OCI-LY7 (cell line): ENCODE results near the gene SPATA12. TPM values are rescaled to one million over a fixed set of nuclear protein-coding genes. Genes with fewer than 3 reads are reported as not detected.

ENCODE experiments used
- BruUV-seq: library from RNA; stranded (reverse); fragments of 400-500 nt; replicated peaks from 2 replicates; lab custom pipeline; 2021; lab: Mats Ljungman, UMichigan
- CTCF ChIA-PET: fragments of 300-600 bp; sonication (Branson Sonifier 250); formaldehyde crosslinking; loops from one replicate; lab custom pipeline; 2022; ENCODE audit warnings: antibody characterized with exemption; ENCODE audit not compliant: unreplicated experiment; lab: Charles Lee
- POLR2A ChIA-PET: fragments of 300-600 bp; sonication (Branson Sonifier 250); formaldehyde crosslinking; loops from one replicate; lab custom pipeline; 2022; ENCODE audit warnings: antibody characterized with exemption; lab: Charles Lee
- DNase-seq: peaks from one replicate; pipeline ENCODE4 v3.0.0-alpha.2; 2015; ENCODE audit warnings: low spot score
- H2AFZ ChIP-seq: fragments of 200-600 bp; sonication (generic), shearing (Covaris generic); 2 replicates; pipeline ENCODE4 v1.6.1; 2014; ENCODE audit warnings: mild to moderate bottlenecking, antibody characterized with exemption, low read length, moderate library complexity
- H3K27ac ChIP-seq: fragments of 200-600 bp; sonication (generic); 2 replicates; pipeline ENCODE4 v1.5.1; 2014; ENCODE audit warnings: mixed run types, low read depth, mild to moderate bottlenecking, moderate library complexity, low read length, inconsistent platforms; ENCODE audit not compliant: poor library complexity, severe bottlenecking
- H3K36me3 ChIP-seq: fragments of 200-600 bp; sonication (generic); 2 replicates; pipeline ENCODE4 v1.6.1; 2014; ENCODE audit warnings: mild to moderate bottlenecking, antibody characterized with exemption, low read length, moderate library complexity, mixed read lengths; ENCODE audit not compliant: insufficient read depth
- H3K4me1 ChIP-seq: fragments of 200-600 bp; sonication (generic); 2 replicates; pipeline ENCODE4 v1.5.1; 2014; ENCODE audit warnings: mild to moderate bottlenecking, low read length; ENCODE audit not compliant: insufficient read depth, poor library complexity, severe bottlenecking
- H3K4me2 ChIP-seq: fragments of 200-600 bp; sonication (generic); 2 replicates; pipeline ENCODE4 v1.6.1; 2014; ENCODE audit warnings: mild to moderate bottlenecking, low read length
- H3K4me3 ChIP-seq: fragments of 200-600 bp; sonication (generic); 2 replicates; pipeline ENCODE4 v1.5.1; 2014; ENCODE audit warnings: mild to moderate bottlenecking, low read depth, low read length; ENCODE audit not compliant: poor library complexity, severe bottlenecking
- H3K79me2 ChIP-seq: fragments of 200-600 bp; sonication (generic); 2 replicates; pipeline ENCODE4 v1.6.1; 2016; ENCODE audit warnings: low read depth, mild to moderate bottlenecking, low read length, moderate library complexity, mixed read lengths; ENCODE audit not compliant: insufficient read depth
- H3K9me2 ChIP-seq: fragments of 200-600 bp; sonication (generic); 2 replicates; pipeline ENCODE4 v1.6.1; 2016; ENCODE audit warnings: mild to moderate bottlenecking, low read length, mixed read lengths; ENCODE audit not compliant: insufficient read depth
- H3K9me3 ChIP-seq: fragments of 200-600 bp; sonication (generic); 2 replicates; pipeline ENCODE4 v1.6.1; 2014; ENCODE audit warnings: mild to moderate bottlenecking, mixed run types, low read length, mixed read lengths
- H4K20me1 ChIP-seq: fragments of 200-600 bp; sonication (generic); 2 replicates; pipeline ENCODE4 v1.6.1; 2014; ENCODE audit warnings: mild to moderate bottlenecking, antibody characterized with exemption, low read length, moderate library complexity, mixed read lengths; ENCODE audit not compliant: insufficient read depth
- EZH2phosphoT487 ChIP-seq: fragments of 200-600 bp; sonication (generic); IDR thresholded peaks from 2 replicates; pipeline ENCODE4 v1.6.1; 2018; ENCODE audit warnings: low read depth, borderline replicate concordance, mild to moderate bottlenecking, mixed run types, antibody characterized with exemption, low read length, moderate library complexity, mixed read lengths
- intact Hi-C: fragments of 100-400 bp; cut with micrococcal nuclease; formaldehyde crosslinking; loops from one replicate; pipeline ENCODE4 v1.10.0; 2022; ENCODE audit not compliant: unreplicated experiment
- total RNA-seq, 2 experiments: library from RNA; depleted of rRNA in 1 of 2; stranded (reverse); fragments of >200 nt in 1 of 2; shearing (Covaris generic) in 1 of 2; gene quantifications; 2 replicates each; pipeline ENCODE4 v1.2.3, GENCODE V29; 2014 to 2022
- TF ChIP-seq, protein P1 (sequence below): fragments of 200-600 bp; sonication (generic); conservative IDR thresholded peaks from 2 replicates; pipeline ENCODE4 v1.5.1; 2014; ENCODE audit warnings: mild to moderate bottlenecking, antibody characterized with exemption, low read length, moderate library complexity, mixed read lengths

SPATA12 gene
- total RNA-seq, 2 experiments from 2014 or later = 0.13 TPM; not detected in 1

DNA sequence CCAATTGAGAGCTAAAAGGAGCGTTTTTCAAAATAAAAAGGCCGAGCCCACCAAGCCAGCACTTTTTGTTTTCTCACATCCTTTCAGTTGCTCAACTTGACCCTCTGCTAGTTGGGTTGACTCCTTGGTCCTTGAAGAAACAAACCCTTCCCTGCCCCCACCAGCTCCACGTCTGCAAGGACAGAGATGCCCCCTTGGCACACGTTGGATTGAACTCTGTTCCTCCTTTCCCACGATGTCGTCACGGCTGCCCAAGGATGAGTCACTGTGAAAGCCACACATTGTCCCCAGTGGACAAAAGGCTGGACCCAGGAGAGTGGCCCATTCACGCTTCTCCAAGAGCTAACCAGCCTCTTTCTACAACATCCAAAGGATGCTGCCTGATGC, 43.0 kb upstream of the SPATA12 start:
- H3K4me3 ChIP-seq = peak overlapping the region; percentile 50
- intact Hi-C loops = loop anchor here (10.0 kb wide), 1 partner anchor 207 kb away; the partner anchor contains the start of gene APPL1
- CTCF ChIA-PET = interaction anchor here (0.8 kb wide), 1 partner anchor 12 kb away, joined by 3 read pairs; no protein-coding TSS in a partner anchor
- H3K9me2 ChIP-seq = no peaks in the 10 kb centered on the region
- no peak for TF ChIP-seq EZH2phosphoT487
- TF ChIP-seq, protein P1, sequence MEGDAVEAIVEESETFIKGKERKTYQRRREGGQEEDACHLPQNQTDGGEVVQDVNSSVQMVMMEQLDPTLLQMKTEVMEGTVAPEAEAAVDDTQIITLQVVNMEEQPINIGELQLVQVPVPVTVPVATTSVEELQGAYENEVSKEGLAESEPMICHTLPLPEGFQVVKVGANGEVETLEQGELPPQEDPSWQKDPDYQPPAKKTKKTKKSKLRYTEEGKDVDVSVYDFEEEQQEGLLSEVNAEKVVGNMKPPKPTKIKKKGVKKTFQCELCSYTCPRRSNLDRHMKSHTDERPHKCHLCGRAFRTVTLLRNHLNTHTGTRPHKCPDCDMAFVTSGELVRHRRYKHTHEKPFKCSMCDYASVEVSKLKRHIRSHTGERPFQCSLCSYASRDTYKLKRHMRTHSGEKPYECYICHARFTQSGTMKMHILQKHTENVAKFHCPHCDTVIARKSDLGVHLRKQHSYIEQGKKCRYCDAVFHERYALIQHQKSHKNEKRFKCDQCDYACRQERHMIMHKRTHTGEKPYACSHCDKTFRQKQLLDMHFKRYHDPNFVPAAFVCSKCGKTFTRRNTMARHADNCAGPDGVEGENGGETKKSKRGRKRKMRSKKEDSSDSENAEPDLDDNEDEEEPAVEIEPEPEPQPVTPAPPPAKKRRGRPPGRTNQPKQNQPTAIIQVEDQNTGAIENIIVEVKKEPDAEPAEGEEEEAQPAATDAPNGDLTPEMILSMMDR = no peak
- BruUV-seq = no TSS peak
- peak overlapping the region; percentile 80 for H3K4me2 ChIP-seq
- peak overlapping the region; percentile 95 for H3K27ac ChIP-seq
- H4K20me1 ChIP-seq = no peaks in the 10 kb centered on the region
- POLR2A ChIA-PET = interaction anchor here (0.7 to 4.4 kb wide), 12 partner anchors 10 to 577 kb away, joined by 3 to 35 read pairs (median 4); partner anchors contain the start of gene TASOR
- H3K36me3 ChIP-seq = peaks cover 14% of the 10 kb centered on the region
- peaks cover 6% of the 10 kb centered on the region; the same call in 1 of the 2 replicates for H3K9me3 ChIP-seq
- no peak overlapping the region for H2AFZ ChIP-seq
- peaks cover 85% of the 10 kb centered on the region for H3K4me1 ChIP-seq
- H3K79me2 ChIP-seq = peaks cover 11% of the 10 kb centered on the region; the same call in 1 of the 2 replicates
- peak; percentile 23 for DNase-seq

DNA sequence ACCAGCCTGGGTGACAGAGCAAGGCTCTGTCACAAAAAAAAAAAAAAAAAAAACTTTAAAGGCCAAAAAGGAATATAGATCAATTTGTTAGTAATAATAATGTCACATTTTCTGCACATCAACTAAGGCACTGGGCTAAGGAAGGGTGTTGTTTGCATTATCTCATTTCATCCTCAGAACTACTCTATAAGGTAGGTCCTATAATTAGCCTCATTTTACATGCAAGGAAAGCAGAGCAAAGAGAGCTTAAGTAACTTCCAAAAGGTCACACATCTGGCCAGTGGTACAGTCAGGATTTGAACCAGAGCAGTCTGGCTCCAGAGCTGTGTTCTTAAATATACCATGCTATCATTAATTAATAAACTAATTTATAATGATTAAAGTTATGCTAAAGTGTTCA, 42.2 kb upstream of the SPATA12 start:
- peaks cover 6% of the 10 kb centered on the region; the same call in 1 of the 2 replicates for H3K9me3 ChIP-seq
- no TSS peak for BruUV-seq
- H3K4me1 ChIP-seq = peaks cover 92% of the 10 kb centered on the region
- no peak overlapping the region for H2AFZ ChIP-seq
- DNase-seq = peak; percentile 51
- H3K79me2 ChIP-seq = peaks cover 11% of the 10 kb centered on the region; the same call in 1 of the 2 replicates
- H3K27ac ChIP-seq = peak overlapping the region; percentile 95
- peaks cover 7% of the 10 kb centered on the region; the same call in 1 of the 2 replicates for H3K36me3 ChIP-seq
- H4K20me1 ChIP-seq = no peaks in the 10 kb centered on the region
- intact Hi-C loops = loop anchor here (10.0 kb wide), 1 partner anchor 207 kb away; the partner anchor contains the start of gene APPL1
- no peaks in the 10 kb centered on the region for H3K9me2 ChIP-seq
- H3K4me3 ChIP-seq = peak overlapping the region; percentile 49
- TF ChIP-seq, protein P1 = no peak
- no peak for TF ChIP-seq EZH2phosphoT487
- POLR2A ChIA-PET = interaction anchor here (0.7 to 4.4 kb wide), 10 partner anchors 11 to 115 kb away, joined by 3 to 35 read pairs (median 4); no protein-coding TSS in a partner anchor
- H3K4me2 ChIP-seq = peak overlapping the region; percentile 80
- CTCF ChIA-PET = interaction anchor here (0.8 to 0.9 kb wide), 2 partner anchors 11 to 59 kb away, joined by 3 to 4 read pairs; no protein-coding TSS in a partner anchor
